ENCODE measurements around the gene STX12.
"Not testable (repeated sequence)": the region's sequence is repeated elsewhere in the genome, so short reads cannot be mapped to it uniquely, and the experiment has no call there.

The STX12 gene

GRCh38 chr1:27821761-27822315 lies 48.8 kb downstream of the STX12 start:
- POLR2A ChIA-PET (ENCODE audit: low non-redundant PET): no interaction called here
- TF ChIP-seq CTCF (conservative IDR thresholded peaks at IDR 0.05; ENCODE audit: low read depth): no peak
- DNase-seq (ENCODE audit: low spot score): no peak
- no peak overlapping the region for H3K27ac ChIP-seq
- CTCF ChIA-PET: no interaction called here

DNA sequence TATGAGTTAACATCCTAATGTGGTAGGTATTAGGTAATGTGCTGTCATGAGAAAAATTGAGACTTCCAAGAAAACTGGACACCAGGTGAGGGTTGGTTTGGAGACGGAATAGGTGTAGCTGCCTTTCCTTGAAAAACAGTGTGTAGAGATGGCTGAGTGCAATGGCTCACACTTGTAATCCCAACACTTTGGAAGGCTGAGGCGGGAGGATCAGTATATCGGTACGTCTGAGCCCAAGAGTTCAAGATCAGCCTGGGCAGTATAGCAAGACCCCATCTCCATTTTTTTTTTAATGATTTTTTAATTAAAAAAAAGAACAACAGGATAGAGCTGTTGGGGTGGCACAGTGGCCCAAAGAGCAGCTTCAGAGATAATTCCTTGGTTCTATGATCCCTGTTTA lies 50.8 kb downstream of the STX12 start:
- POLR2A ChIA-PET (ENCODE audit: low non-redundant PET): no interaction called here
- H3K27ac ChIP-seq: no peak overlapping the region
- CTCF ChIA-PET: interaction anchor here (0.6 kb wide), 1 partner anchor 928 kb away, joined by 5 read pairs; no protein-coding TSS in a partner anchor
- DNase-seq (ENCODE audit: low spot score): no peak
- TF ChIP-seq CTCF (conservative IDR thresholded peaks at IDR 0.05; ENCODE audit: low read depth): no peak

GRCh38 chr1:27824411-27824810 lies 51.4 kb downstream of the STX12 start:
- H3K27ac ChIP-seq: no peak overlapping the region
- ChIA-PET POLR2A (ENCODE audit: low non-redundant PET) (no interaction called here), CTCF (interaction anchor here (0.6 kb wide), 1 partner anchor 928 kb away, joined by 5 read pairs; no protein-coding TSS in a partner anchor)
- TF ChIP-seq CTCF (conservative IDR thresholded peaks at IDR 0.05; ENCODE audit: low read depth): no peak
- no peak for DNase-seq (ENCODE audit: low spot score)

GRCh38 chr1:27829339-27829960 lies 56.4 kb downstream of the STX12 start:
- CTCF ChIA-PET; POLR2A ChIA-PET (ENCODE audit: low non-redundant PET); DNase-seq (ENCODE audit: low spot score); H3K27ac ChIP-seq: not testable (repeated sequence)

DNA sequence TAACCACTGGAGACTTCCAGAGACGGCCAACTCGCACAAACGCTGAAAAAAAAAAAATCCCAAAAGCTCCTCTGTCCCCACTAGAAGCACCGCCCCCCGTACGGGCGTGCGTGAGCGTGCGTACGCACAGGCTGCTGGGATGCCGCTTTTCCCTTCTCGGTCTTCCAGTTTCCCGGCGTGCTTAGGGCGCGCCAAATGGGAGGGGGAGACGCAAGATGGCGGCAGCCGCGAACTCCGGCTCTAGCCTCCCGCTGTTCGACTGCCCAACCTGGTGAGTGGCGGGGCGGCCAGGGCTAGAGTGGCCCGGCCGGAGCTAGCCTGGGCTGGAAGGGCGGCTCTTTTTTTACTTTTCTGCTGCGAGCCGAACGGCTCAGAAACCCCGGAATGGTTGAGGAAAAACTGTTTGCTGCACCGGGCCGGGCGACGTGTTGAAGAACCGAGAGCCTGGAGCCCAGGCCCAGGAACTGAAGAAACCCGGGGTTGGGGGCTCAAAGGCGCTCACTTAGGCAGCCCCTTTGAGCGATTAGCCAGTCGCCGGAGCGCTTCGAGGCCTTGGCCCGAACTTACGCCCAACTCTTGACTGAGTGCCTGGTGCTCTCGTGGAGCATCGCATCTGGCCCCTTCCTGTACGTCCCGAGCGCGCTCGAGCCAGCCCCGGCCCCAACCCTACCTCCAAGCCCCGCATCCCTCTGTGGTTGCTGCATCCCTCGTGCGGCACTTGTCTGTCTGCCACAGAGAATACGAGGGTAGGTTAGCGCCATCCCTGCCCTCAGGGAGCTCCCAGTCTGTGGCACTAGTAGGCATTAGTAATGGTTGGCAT lies 57.8 kb downstream of the STX12 start, which contains the start of gene PPP1R8:
Gene PPP1R8 (plus strand): TSS at position 162 of the 820 bp plus-strand sequence. CDS start 54 bp downstream, at position 216.
- DNase-seq (ENCODE audit: low spot score): peak; percentile 86
- CTCF ChIA-PET: interaction anchor here (0.5 kb wide), 2 partner anchors 16 to 184 kb away, joined by 3 read pairs; no protein-coding TSS in a partner anchor
- H3K27ac ChIP-seq: peak within 1 kb of the TSS; percentile 86
- TF ChIP-seq CTCF (conservative IDR thresholded peaks at IDR 0.05; ENCODE audit: low read depth): no peak
- POLR2A ChIA-PET (ENCODE audit: low non-redundant PET): interaction anchor here (0.6 kb wide), 1 partner anchor 904 kb away, joined by 5 read pairs; no protein-coding TSS in a partner anchor

GRCh38 chr1:27831568-27832410 lies 58.8 kb downstream of the STX12 start:
- ChIA-PET POLR2A (ENCODE audit: low non-redundant PET) (no interaction called here), CTCF (no interaction called here)
- DNase-seq (ENCODE audit: low spot score): peak; percentile 6
- TF ChIP-seq CTCF (conservative IDR thresholded peaks at IDR 0.05; ENCODE audit: low read depth): no peak
- H3K27ac ChIP-seq: no peak overlapping the region
